ENCODE results near the gene FIS1. TPM values are rescaled to one million over a fixed set of nuclear protein-coding genes. Genes with fewer than 3 reads are reported as not detected.

Gene FIS1
- total RNA-seq, 4 donors from 2014 or later = 235 to 371 (median 348) TPM

GRCh38 chr7:101235050-101235449, 9.8 kb downstream of the FIS1 start:
- H3K36me3 ChIP-seq = peaks cover 0 to 73% (median 0%) of the 10 kb centered on the region in 3 donors
- TF ChIP-seq POLR2A (IDR thresholded peaks at IDR 0.05) = no peak
- TF ChIP-seq EP300 (IDR thresholded peaks at IDR 0.05) = no peak
- TF ChIP-seq CTCF (IDR thresholded peaks at IDR 0.05) = peak in 2 of 5 experiments; percentile 18 to 20

GRCh38 chr7:101234636-101235035, 10.2 kb downstream of the FIS1 start:
- Histone ChIP-seq H3K36me3 (peaks cover 0 to 73% (median 0%) of the 10 kb centered on the region in 3 donors), H3K9me3 (no peaks in the 10 kb centered on the region), H3K27me3 (no peaks in the 10 kb centered on the region), H3K27ac (peak overlapping the region in 1 of 4 donors; percentile 42), H3K4me1 (peaks cover 0 to 49% (median 19%) of the 10 kb centered on the region in 4 donors), H3K4me3 (no peak overlapping the region)
- no peak for TF ChIP-seq CTCF (IDR thresholded peaks at IDR 0.05)
- TF ChIP-seq POLR2A (IDR thresholded peaks at IDR 0.05) = no peak
- TF ChIP-seq EP300 (IDR thresholded peaks at IDR 0.05) = no peak
- DNase-seq (ENCODE audit: low spot score in 2 of 2) = no peak
- WGBS, 2 donors = 69 to 84% methylated on average over 5 of the region's 5 CpGs

More at GRCh38 chr7:101235050-101235449, 9.8 kb downstream of the FIS1 start:
- H3K4me1 ChIP-seq = peaks cover 0 to 51% (median 19%) of the 10 kb centered on the region in 4 donors
- no peaks in the 10 kb centered on the region for H3K9me3 ChIP-seq
- peak overlapping the region in 1 of 4 donors; percentile 42 for H3K27ac ChIP-seq
- no peaks in the 10 kb centered on the region for H3K27me3 ChIP-seq
- no peak overlapping the region for H3K4me3 ChIP-seq
- DNase-seq (ENCODE audit: low spot score in 2 of 2) = no peak
- WGBS, 2 donors = 71 to 75% methylated on average over 9 to 11 of the region's 11 CpGs

GRCh38 chr7:101233907-101234547, 10.9 kb downstream of the FIS1 start:
- no peak overlapping the region for H3K4me3 ChIP-seq
- no peaks in the 10 kb centered on the region for H3K27me3 ChIP-seq
- WGBS, 2 donors = 87 to 88% methylated on average over 21 of the region's 21 CpGs
- H3K36me3 ChIP-seq = peaks cover 0 to 73% (median 0%) of the 10 kb centered on the region in 3 donors
- H3K4me1 ChIP-seq = peaks cover 0 to 43% (median 19%) of the 10 kb centered on the region in 4 donors
- H3K9me3 ChIP-seq = no peaks in the 10 kb centered on the region
- TF ChIP-seq EP300 (IDR thresholded peaks at IDR 0.05) (no peak), CTCF (IDR thresholded peaks at IDR 0.05) (no peak), POLR2A (IDR thresholded peaks at IDR 0.05) (no peak)
- DNase-seq (ENCODE audit: low spot score in 2 of 2) = no peak
- peak overlapping the region in 1 of 4 donors; percentile 42 for H3K27ac ChIP-seq

- peaks cover 0 to 26% (median 6%) of the 10 kb centered on the region in 4 donors for H3K4me1 ChIP-seq
- peaks cover 0 to 71% (median 3%) of the 10 kb centered on the region in 3 donors for H3K36me3 ChIP-seq
- peak overlapping the region in 1 of 4 donors; percentile 24 for H3K4me3 ChIP-seq
- no peaks in the 10 kb centered on the region for H3K27me3 ChIP-seq
- 30 to 44% methylated on average over 39 to 42 of the region's 52 CpGs for WGBS, 2 donors
- TF ChIP-seq EP300 (IDR thresholded peaks at IDR 0.05) = no peak
- no peak for TF ChIP-seq POLR2A (IDR thresholded peaks at IDR 0.05)
- no peak for TF ChIP-seq CTCF (IDR thresholded peaks at IDR 0.05)
- peak overlapping the region in 3 of 4 donors; percentile 30 to 54 (median 52) for H3K27ac ChIP-seq
- no peak for DNase-seq (ENCODE audit: low spot score in 2 of 2)
- no peaks in the 10 kb centered on the region for H3K9me3 ChIP-seq
These were observed 12.6 kb downstream of the FIS1 start for GRCh38 chr7:101232141-101232850.

DNA sequence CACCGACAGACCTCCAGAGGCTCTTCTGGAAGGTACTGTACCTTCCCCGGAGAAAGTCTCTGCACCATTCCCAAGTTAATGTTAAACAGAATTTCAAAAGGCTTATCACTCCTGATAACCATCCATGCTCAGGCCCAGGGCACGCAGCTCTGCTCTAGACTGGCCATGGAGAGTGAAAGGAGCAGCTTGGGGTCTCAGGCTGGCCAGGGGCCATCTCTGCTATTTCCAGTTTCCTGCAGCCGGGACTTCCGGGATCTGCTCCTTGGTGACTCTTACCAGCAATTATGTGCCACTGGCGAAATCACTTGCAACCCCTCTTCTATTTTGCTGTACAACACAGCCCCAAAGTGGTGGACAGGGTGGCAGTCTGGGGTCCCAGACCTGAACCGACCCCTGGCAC, 13.2 kb downstream of the FIS1 start:
- Histone ChIP-seq H3K4me1 (peaks cover 0 to 19% (median 4%) of the 10 kb centered on the region in 4 donors), H3K4me3 (no peak overlapping the region), H3K36me3 (peaks cover 0 to 71% (median 3%) of the 10 kb centered on the region in 3 donors), H3K9me3 (no peaks in the 10 kb centered on the region), H3K27me3 (no peaks in the 10 kb centered on the region), H3K27ac (peak overlapping the region in 3 of 4 donors; percentile 30 to 54 (median 52))
- WGBS, 2 donors = 74 to 81% methylated on average over 7 of the region's 7 CpGs
- TF ChIP-seq POLR2A (IDR thresholded peaks at IDR 0.05) = no peak
- no peak for TF ChIP-seq EP300 (IDR thresholded peaks at IDR 0.05)
- TF ChIP-seq CTCF (IDR thresholded peaks at IDR 0.05) = no peak
- DNase-seq (ENCODE audit: low spot score in 2 of 2) = no peak

Measured in tibial nerve (tissue), 4 donors.